Duodenal mucosa (tissue), 2 donors: Measurements from ENCODE around the gene GABARAP.

Source experiments
- H3K27ac ChIP-seq: one replicate; pipeline ENCODE4 v1.7.0; 2013; ENCODE audit warnings: low read depth, low read length
- H3K27me3 ChIP-seq, 2 donors: one replicate each; pipeline ENCODE4 v1.7.0; 2013; ENCODE audit warnings: low read length in 2 of 2, control low read depth in 1 of 2; ENCODE audit not compliant: insufficient read depth in 2 of 2, control insufficient read depth in 1 of 2
- H3K36me3 ChIP-seq, 2 donors: one replicate each; pipeline ENCODE4 v1.7.0; 2013; ENCODE audit warnings: low read length in 2 of 2, control low read depth in 1 of 2; ENCODE audit not compliant: insufficient read depth in 2 of 2, control insufficient read depth in 1 of 2
- H3K4me1 ChIP-seq, 2 donors: one replicate each; pipeline ENCODE4 v1.7.0; 2013; ENCODE audit warnings: low read length in 2 of 2, control low read depth in 1 of 2; ENCODE audit not compliant: insufficient read depth in 2 of 2, control insufficient read depth in 1 of 2
- H3K4me3 ChIP-seq, 2 donors: one replicate each; pipeline ENCODE4 v1.7.0; 2013; ENCODE audit warnings: low read length in 2 of 2, low read depth in 1 of 2
- H3K9ac ChIP-seq, 2 donors: one replicate each; pipeline ENCODE4 v1.7.0; 2013; ENCODE audit warnings: low read length in 2 of 2, low read depth in 1 of 2
- H3K9me3 ChIP-seq, 2 donors: one replicate each; pipeline ENCODE4 v1.7.0; 2013; ENCODE audit warnings: low read length in 2 of 2, control low read depth in 1 of 2; ENCODE audit not compliant: control insufficient read depth in 1 of 2

The GABARAP gene

DNA sequence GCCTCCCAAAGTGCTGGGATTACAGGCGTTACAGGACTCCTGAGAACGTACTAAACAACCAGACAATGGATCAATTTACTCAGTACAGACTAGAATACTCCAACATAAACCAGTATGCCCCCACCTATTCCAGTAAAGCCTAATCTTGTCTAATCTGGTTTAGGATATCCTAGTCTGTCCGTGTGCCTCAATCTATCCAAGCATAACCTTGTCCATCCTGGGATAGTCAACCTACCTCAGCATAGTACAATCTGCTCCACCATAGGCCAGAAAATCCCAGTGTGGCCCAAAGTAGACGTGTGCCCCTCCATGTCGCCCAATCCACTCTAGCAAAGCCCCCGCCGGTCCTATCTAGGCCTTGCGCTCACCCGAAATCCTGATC lies 8.6 kb downstream of the GABARAP start:
- Histone ChIP-seq H3K27me3 (no peaks in the 10 kb centered on the region), H3K4me1 (peaks cover 39 to 45% of the 10 kb centered on the region in 2 donors), H3K27ac (peak overlapping the region; percentile 86), H3K9me3 (no peaks in the 10 kb centered on the region), H3K9ac (peak overlapping the region; percentile 64 to 92), H3K36me3 (peaks cover 15 to 38% of the 10 kb centered on the region in 2 donors), H3K4me3 (peak overlapping the region; percentile 90 to 96)

DNA sequence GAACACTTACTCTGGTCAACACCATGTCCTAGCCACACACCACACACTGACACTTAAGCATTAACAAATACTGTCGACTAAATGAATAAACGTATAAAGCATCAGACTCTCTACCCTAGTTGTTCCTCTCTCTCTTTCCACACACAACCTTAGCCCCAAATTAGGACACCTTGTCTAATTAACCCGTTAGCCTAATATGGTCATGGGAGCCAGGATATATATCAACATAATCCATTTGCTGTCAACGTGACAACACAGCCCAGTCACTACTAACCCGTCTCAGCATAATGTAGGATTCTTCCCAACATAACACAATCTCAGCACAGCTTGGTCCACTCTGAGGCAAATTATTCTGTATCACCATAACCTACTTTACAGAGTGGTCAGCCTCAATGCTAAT lies 10.1 kb downstream of the GABARAP start:
- H3K27me3 ChIP-seq = no peaks in the 10 kb centered on the region
- no peak overlapping the region for H3K27ac ChIP-seq
- H3K4me3 ChIP-seq = no peak overlapping the region
- H3K9me3 ChIP-seq = no peaks in the 10 kb centered on the region
- peaks cover 21 to 51% of the 10 kb centered on the region in 2 donors for H3K36me3 ChIP-seq
- peaks cover 34 to 39% of the 10 kb centered on the region in 2 donors for H3K4me1 ChIP-seq
- H3K9ac ChIP-seq = no peak overlapping the region

DNA sequence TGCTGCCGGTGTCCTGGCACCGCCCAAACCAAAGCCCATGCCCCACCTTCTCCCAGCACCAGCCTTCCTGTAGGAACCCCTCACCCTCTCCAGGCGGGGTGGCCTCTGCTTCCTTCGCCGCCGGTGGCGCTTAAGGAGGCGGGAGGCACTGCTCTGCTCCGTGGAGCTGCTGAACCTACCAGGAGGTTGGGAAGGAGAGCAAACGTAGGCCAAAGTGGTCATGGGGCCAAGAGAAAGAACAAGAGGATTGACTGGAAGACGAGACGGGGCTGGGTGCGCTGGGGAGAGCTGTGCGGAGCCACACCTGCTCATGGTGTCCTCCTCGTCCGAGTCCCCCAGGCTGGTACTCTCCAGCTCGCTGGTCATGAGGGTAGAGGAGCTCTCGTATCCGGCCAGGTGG lies 12.7 kb downstream of the GABARAP start:
- Histone ChIP-seq H3K4me3 (no peak overlapping the region), H3K27ac (no peak overlapping the region), H3K36me3 (peaks cover 27 to 58% of the 10 kb centered on the region in 2 donors)

DNA sequence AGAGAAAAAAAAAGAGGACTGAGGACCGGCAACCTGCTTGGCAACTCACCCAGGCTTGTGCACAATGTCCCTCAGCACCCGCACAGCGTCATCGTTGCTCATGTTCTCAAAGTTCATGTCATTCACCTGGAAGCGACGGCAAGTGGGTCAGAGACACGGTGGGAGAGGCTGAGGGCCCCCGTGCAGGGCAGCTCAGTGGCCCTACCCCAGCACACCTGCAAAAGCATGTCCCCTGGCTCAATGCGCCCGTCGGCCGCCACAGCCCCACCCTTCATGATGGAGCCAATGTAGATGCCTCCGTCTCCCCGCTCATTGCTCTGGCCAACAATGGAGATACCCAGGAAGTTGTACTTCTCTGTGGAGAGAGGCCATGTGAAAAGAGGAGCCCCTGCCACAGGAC lies 13.3 kb downstream of the GABARAP start:
- Histone ChIP-seq H3K4me3 (no peak overlapping the region), H3K9ac (no peak overlapping the region), H3K36me3 (peaks cover 30 to 63% of the 10 kb centered on the region in 2 donors), H3K27ac (no peak overlapping the region), H3K27me3 (no peaks in the 10 kb centered on the region), H3K4me1 (peaks cover 15 to 17% of the 10 kb centered on the region in 2 donors), H3K9me3 (no peaks in the 10 kb centered on the region)

More for the DNA sequence above, 12.7 kb downstream of the GABARAP start:
- Histone ChIP-seq H3K9me3 (no peaks in the 10 kb centered on the region), H3K9ac (no peak overlapping the region), H3K4me1 (peaks cover 15 to 18% of the 10 kb centered on the region in 2 donors), H3K27me3 (no peaks in the 10 kb centered on the region)

DNA sequence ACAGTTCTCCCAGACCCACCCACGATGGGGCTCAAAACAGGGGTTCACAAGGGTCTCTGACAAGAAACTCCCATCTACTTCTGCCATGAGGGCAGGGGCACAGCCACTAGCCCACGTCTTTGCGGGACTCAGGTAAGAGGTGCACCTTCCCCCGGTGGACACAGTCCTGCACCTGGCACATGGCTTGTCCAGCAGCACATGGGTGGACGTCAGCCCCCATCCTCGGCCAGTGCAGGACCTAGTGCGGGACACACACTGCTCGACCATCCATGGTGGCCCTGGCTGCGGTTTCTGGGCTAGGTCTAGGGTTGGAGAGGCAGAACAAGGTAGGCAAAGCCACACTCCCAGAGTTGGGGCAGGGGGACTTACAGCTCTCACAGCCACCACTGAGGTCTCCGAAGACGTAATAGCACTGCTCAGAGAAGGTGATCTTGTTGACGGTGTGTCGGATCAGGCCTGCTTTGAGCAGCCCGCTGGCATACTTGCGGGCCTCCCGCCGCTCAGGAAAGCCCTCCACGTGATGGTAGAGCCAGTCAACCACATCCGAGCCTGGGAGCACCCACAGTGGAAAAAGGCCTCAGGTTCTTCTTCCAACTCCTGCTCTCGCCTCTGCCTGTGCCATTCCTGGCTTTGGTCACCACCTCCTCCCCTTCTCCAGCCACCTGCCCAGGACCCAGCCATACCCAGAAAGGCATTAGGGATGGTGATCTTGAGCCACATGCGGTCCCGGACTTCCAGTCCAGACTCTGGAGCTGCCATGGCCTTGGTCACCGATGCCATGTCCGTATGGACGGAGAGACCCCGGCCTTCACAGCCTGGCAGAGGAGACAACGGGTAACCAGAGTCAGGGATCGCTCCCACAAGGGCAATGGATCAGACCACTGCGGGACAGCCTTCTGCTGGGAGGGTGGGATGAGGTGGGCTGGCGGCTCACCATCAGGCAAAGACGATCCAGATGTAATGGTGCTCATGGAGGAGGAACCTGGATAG lies 15.2 kb downstream of the GABARAP start:
- Histone ChIP-seq H3K4me1 (peaks cover 0 to 16% of the 10 kb centered on the region in 2 donors), H3K9me3 (no peaks in the 10 kb centered on the region), H3K27me3 (no peaks in the 10 kb centered on the region), H3K36me3 (peaks cover 50 to 82% of the 10 kb centered on the region in 2 donors), H3K27ac (no peak overlapping the region), H3K4me3 (no peak overlapping the region), H3K9ac (no peak overlapping the region)

DNA sequence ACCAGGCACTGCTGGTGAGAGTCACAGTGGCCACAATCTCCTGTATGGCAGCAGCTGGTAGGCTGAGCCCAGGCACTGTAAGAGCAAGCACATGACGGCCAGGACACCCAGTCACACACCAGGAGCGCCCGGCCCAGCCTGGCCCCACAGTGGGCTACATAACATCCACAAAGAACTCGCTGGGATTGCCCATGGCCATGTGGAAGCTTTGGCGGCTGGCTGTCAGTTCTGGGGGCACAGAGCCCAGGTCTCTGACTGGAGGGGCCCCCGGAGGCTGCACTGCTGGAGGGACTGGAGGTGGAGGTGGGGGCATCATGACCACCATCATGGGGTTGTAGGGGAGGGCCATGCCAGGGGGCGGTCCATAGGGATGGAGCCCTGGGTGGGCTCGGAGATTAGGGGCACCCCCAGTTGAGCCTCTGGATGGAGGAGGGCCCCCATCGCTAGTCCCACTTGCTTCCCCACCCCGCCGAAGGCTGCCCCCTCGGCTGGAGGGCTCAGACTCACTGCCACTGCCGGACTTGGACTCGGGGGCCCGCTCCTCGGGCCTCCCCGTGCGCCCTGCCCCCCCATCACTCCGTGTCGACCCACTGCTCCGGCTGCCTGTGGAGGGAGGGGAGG lies 16.4 kb downstream of the GABARAP start:
- peaks cover 58 to 93% of the 10 kb centered on the region in 2 donors for H3K36me3 ChIP-seq
- no peaks in the 10 kb centered on the region for H3K9me3 ChIP-seq
- no peak overlapping the region for H3K4me3 ChIP-seq
- no peaks in the 10 kb centered on the region for H3K27me3 ChIP-seq
- H3K27ac ChIP-seq = no peak overlapping the region
- no peak overlapping the region for H3K9ac ChIP-seq
- H3K4me1 ChIP-seq = peaks cover 11 to 25% of the 10 kb centered on the region in 2 donors

DNA sequence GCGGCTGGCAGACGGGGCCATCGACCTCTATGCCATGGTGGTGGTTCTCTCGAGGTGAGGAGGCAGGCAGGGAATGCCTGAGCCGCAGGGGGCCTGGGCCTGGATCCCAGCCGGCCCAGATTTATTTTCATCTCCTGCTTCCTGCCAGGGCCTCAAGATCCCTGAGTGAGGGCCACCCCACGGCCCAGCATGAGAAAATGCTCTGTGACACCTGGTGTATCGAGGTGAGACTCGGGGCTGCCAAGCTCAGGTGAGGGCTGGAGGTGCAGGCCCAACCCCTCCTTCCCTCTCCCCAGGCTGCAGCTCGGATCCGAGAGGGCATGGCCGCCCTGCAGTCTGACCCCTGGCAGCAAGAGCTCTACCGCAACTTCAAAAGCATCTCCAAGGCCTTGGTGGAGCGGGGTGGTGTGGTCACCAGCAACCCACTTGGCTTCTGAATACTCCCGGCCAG lies 17.6 kb downstream of the GABARAP start:
- Histone ChIP-seq H3K4me1 (peaks cover 18 to 30% of the 10 kb centered on the region in 2 donors), H3K4me3 (no peak overlapping the region), H3K9ac (no peak overlapping the region), H3K27me3 (no peaks in the 10 kb centered on the region), H3K36me3 (peaks cover 55 to 84% of the 10 kb centered on the region in 2 donors), H3K9me3 (no peaks in the 10 kb centered on the region), H3K27ac (no peak overlapping the region)

DNA sequence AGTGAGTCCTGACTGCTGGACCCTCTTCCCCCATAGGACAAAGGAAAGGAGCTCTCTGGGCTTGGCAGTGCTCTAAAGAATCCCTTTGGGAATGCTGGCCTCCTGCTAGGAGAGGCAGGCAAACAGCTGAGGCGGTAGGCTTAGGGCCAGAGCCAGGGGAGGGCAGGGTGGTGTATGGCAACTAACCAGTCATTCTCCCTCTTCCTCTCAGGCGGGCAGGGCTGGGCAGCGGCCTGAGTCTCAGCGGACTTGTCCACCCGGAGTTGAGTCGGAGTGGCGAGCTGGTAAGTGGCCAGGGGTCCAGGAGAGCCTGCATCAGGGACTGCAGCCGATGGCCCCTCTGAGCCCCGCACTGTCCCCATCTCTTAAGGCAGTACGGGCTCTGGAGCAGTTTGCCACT lies 18.1 kb downstream of the GABARAP start:
- Histone ChIP-seq H3K9me3 (no peaks in the 10 kb centered on the region), H3K27me3 (no peaks in the 10 kb centered on the region), H3K4me1 (peaks cover 23 to 35% of the 10 kb centered on the region in 2 donors), H3K9ac (no peak overlapping the region), H3K4me3 (no peak overlapping the region), H3K36me3 (peaks cover 52 to 78% of the 10 kb centered on the region in 2 donors), H3K27ac (peak overlapping the region; percentile 17)

DNA sequence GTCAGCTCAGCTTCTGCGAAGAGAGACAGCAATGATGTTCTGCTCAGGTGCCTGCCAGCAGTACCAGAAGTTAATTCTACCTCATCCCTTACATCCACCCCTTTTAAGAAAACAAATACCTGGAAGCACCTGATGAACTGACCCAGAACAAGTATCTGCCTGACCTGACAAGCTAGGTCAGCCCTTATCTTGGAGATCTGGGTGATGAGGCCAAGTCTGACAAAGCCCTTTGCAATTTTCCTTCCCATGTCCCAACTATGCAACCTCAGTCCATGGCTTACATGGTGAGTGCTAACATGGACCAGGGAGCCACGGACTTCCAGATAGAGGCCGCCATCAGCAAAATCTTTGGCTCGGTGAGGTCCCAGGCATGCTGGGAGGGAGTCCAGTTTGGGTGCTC lies 18.9 kb downstream of the GABARAP start:
- Histone ChIP-seq H3K4me3 (peak overlapping the region in 1 of 2 donors; percentile 32), H3K9me3 (no peaks in the 10 kb centered on the region), H3K9ac (no peak overlapping the region), H3K36me3 (peaks cover 52 to 71% of the 10 kb centered on the region in 2 donors), H3K27me3 (no peaks in the 10 kb centered on the region), H3K27ac (no peak overlapping the region), H3K4me1 (peaks cover 27 to 40% of the 10 kb centered on the region in 2 donors)

DNA sequence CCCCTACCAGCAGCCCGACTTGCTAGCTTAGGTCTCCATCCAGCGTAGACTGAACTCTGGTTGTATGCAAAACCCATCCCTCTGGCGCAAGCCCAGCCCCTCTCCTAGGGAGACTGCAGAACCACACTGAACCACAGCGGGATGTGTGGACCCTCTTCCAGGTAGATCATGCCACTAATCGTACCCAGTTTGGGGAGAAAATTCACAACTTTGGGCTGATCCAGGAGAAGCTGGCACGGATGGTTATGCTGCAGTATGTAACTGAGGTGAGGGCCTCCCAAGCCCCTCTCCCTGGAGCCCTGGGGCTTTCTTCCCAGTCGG lies 19.3 kb downstream of the GABARAP start:
- peaks cover 31 to 44% of the 10 kb centered on the region in 2 donors for H3K4me1 ChIP-seq
- no peaks in the 10 kb centered on the region for H3K27me3 ChIP-seq
- no peaks in the 10 kb centered on the region for H3K9me3 ChIP-seq
- H3K4me3 ChIP-seq = no peak overlapping the region
- peaks cover 47 to 67% of the 10 kb centered on the region in 2 donors for H3K36me3 ChIP-seq
- no peak overlapping the region for H3K27ac ChIP-seq
- H3K9ac ChIP-seq = no peak overlapping the region
